ENCODE results near the gene XPR1.

GRCh38 chr1:180775801-180776200, 144.0 kb downstream of the XPR1 start:
- TF ChIP-seq CTCF (IDR thresholded peaks at IDR 0.05) (no peak), POLR2AphosphoS5 (IDR thresholded peaks at IDR 0.05) (no peak), POLR2A (IDR thresholded peaks at IDR 0.05) (no peak)
